ENCODE results near the gene CYB561.

Gene CYB561

DNA sequence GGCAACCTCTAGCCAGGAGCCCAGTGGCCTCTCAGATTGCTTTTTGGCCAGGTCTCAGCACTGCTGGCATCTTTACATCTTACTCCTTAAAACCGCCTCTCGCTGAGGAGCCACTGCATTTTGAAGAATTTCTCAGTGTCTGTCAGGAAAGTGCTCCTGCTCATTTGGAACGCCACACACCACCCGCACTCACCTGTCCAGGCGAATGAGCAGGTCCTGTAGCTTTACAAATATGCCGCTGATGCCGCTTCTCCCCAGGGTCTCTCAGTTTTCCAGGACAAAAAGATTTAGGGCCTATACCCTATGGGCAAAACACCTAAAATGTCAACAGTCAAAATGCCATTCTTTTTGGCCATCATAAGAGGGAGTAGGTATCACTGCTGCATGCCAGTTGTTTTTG lies 22.1 kb downstream of the CYB561 start:
- peaks cover 0 to 18% (median 0%) of the 10 kb centered on the region in 3 donors for H3K36me3 ChIP-seq
- intact Hi-C loops (cut with DNase I; ENCODE audit: low total_unique reads) = no loop called here

GRCh38 chr17:63423251-63423950 lies 22.7 kb downstream of the CYB561 start:
- Histone ChIP-seq H3K9me3 (no peaks in the 10 kb centered on the region), H3K4me1 (peaks cover 0 to 3% (median 1%) of the 10 kb centered on the region in 4 donors), H3K27me3 (no peaks in the 10 kb centered on the region), H3K4me3 (no peak overlapping the region), H3K27ac (no peak overlapping the region), H3K36me3 (peaks cover 0 to 24% (median 0%) of the 10 kb centered on the region in 3 donors)
- intact Hi-C loops (cut with DNase I; ENCODE audit: low total_unique reads) = no loop called here
- TF ChIP-seq CTCF (IDR thresholded peaks at IDR 0.05) = no peak
- DNase-seq = no peak

More for the DNA sequence above, 22.1 kb downstream of the CYB561 start:
- Histone ChIP-seq H3K4me3 (no peak overlapping the region), H3K27ac (no peak overlapping the region), H3K27me3 (no peaks in the 10 kb centered on the region), H3K4me1 (peaks cover 0 to 3% (median 1%) of the 10 kb centered on the region in 4 donors), H3K9me3 (no peaks in the 10 kb centered on the region)
- TF ChIP-seq CTCF (IDR thresholded peaks at IDR 0.05) = no peak
- DNase-seq = no peak

- Histone ChIP-seq H3K9me3 (no peaks in the 10 kb centered on the region), H3K4me3 (no peak overlapping the region), H3K27me3 (no peaks in the 10 kb centered on the region), H3K36me3 (peaks cover 0 to 30% (median 0%) of the 10 kb centered on the region in 3 donors), H3K4me1 (peaks cover 0 to 3% (median 1%) of the 10 kb centered on the region in 4 donors), H3K27ac (no peak overlapping the region)
- TF ChIP-seq CTCF (IDR thresholded peaks at IDR 0.05) = no peak
- DNase-seq = no peak
- intact Hi-C loops (cut with DNase I; ENCODE audit: low total_unique reads) = no loop called here
Observed at GRCh38 chr17:63421681-63422645, 24.1 kb downstream of the CYB561 start.

DNA sequence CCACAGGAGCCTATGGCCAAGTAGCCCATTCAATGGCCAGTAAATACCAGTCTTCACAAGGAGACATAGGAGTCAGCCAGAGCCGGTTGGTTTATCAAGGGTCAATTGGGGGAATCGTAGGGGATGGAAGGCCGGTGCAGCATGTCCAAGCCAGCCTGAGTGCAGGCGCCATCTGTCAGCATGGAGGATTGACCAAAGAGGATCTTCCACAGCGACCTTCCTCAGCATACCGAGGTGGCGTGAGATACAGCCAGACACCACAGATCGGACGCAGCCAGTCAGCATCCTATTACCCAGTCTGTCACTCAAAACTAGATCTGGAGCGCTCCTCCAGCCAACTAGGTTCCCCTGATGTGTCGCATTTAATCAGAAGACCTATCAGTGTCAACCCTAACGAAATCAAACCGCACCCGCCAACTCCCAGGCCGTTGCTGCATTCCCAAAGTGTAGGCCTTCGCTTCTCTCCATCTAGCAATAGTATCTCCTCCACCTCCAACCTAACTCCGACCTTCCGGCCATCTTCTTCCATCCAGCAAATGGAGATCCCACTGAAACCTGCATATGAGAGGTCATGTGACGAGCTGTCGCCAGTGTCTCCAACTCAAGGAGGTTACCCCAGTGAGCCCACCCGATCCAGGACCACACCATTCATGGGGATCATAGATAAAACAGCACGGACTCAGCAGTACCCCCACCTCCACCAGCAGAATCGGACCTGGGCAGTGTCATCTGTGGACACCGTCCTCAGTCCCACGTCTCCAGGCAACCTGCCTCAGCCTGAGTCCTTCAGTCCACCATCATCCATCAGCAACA lies 25.0 kb downstream of the CYB561 start:
- no peak for DNase-seq
- Histone ChIP-seq H3K4me3 (no peak overlapping the region), H3K36me3 (peaks cover 0 to 36% (median 0%) of the 10 kb centered on the region in 3 donors), H3K4me1 (peaks cover 0 to 3% (median 1%) of the 10 kb centered on the region in 4 donors), H3K27ac (no peak overlapping the region), H3K27me3 (no peaks in the 10 kb centered on the region), H3K9me3 (no peaks in the 10 kb centered on the region)
- no peak for TF ChIP-seq CTCF (IDR thresholded peaks at IDR 0.05)
- intact Hi-C loops (cut with DNase I; ENCODE audit: low total_unique reads) = no loop called here

Measured in tibial artery (tissue), 4 donors.